GM23338 (cell line): Measurements from ENCODE around the gene ILK. TPM values are rescaled to one million over a fixed set of nuclear protein-coding genes. Genes with fewer than 3 reads are reported as not detected.
A peak's percentile ranks its signal among the peaks of the same experiment; 100 is the strongest.

Experiments used
- ATAC-seq: fragments of 200-7000 bp; cut with Tn5 transposase; 3 replicates; pipeline ENCODE4 v1.9.1; 2020
- DNase-seq: peaks from one replicate; pipeline ENCODE4 v3.0.0-alpha.2; 2015; ENCODE audit warnings: low spot score
- H2AFZ ChIP-seq: fragments of 200-600 bp; sonication (generic); 2 replicates; pipeline ENCODE4 v1.8.0; 2016; ENCODE audit warnings: antibody characterized with exemption, mild to moderate bottlenecking, moderate library complexity
- H3F3A ChIP-seq: fragments of 200-600 bp; sonication (generic); replicated peaks from 2 replicates; pipeline ENCODE4 v1.8.0; 2017; ENCODE audit warnings: antibody characterized with exemption, mixed run types, low read depth
- H3K27ac ChIP-seq: fragments of 200-600 bp; sonication (generic); 2 replicates; pipeline ENCODE4 v1.6.1; 2016; ENCODE audit warnings: low read depth
- H3K27me3 ChIP-seq: fragments of 200-600 bp; sonication (generic); 2 replicates; pipeline ENCODE4 v1.8.0; 2016; ENCODE audit warnings: mild to moderate bottlenecking, mixed run types, moderate library complexity; ENCODE audit not compliant: insufficient read depth
- H3K36me3 ChIP-seq: fragments of 200-600 bp; sonication (generic); 2 replicates; pipeline ENCODE4 v1.8.0; 2016; ENCODE audit warnings: mild to moderate bottlenecking; ENCODE audit not compliant: insufficient read depth
- H3K4me1 ChIP-seq: fragments of 200-600 bp; sonication (generic); 2 replicates; pipeline ENCODE4 v1.8.0; 2016; ENCODE audit warnings: mild to moderate bottlenecking, moderate library complexity; ENCODE audit not compliant: insufficient read depth
- H3K4me2 ChIP-seq: fragments of 200-600 bp; sonication (generic); 2 replicates; pipeline ENCODE4 v1.7.1; 2017; ENCODE audit warnings: mixed run types
- H3K4me3 ChIP-seq: fragments of 200-600 bp; sonication (generic); 2 replicates; pipeline ENCODE4 v1.6.1; 2016; ENCODE audit warnings: mixed run types
- H3K79me2 ChIP-seq: fragments of 200-600 bp; sonication (generic); replicated peaks from 2 replicates; pipeline ENCODE4 v1.8.0; 2017; ENCODE audit warnings: mild to moderate bottlenecking; ENCODE audit not compliant: insufficient read depth
- H3K9me2 ChIP-seq: fragments of 200-600 bp; sonication (generic); 2 replicates; pipeline ENCODE4 v1.8.0; 2017; ENCODE audit not compliant: insufficient read depth
- H4K20me1 ChIP-seq: fragments of 200-600 bp; sonication (generic); replicated peaks from 2 replicates; pipeline ENCODE4 v1.8.0; 2017; ENCODE audit warnings: mild to moderate bottlenecking; ENCODE audit not compliant: insufficient read depth
- H3K27ac Mint-ChIP-seq: 2 replicates; pipeline ENCODE4 v1.8.0; 2020; ENCODE audit warnings: inconsistent platforms, mild to moderate bottlenecking, moderate library complexity, mixed read lengths
- H3K27me3 Mint-ChIP-seq: 3 replicates; pipeline ENCODE4 v1.8.0; 2022; ENCODE audit warnings: low read depth, mild to moderate bottlenecking, moderate library complexity, mixed read lengths, inconsistent platforms; ENCODE audit not compliant: insufficient read depth, poor library complexity
- H3K36me3 Mint-ChIP-seq: 3 replicates; pipeline ENCODE4 v1.8.0; 2021; ENCODE audit warnings: low read depth, mild to moderate bottlenecking, inconsistent platforms, moderate library complexity, mixed read lengths
- H3K4me1 Mint-ChIP-seq: 3 replicates; pipeline ENCODE4 v1.8.0; 2020; ENCODE audit warnings: mild to moderate bottlenecking, inconsistent platforms, mixed read lengths
- H3K4me3 Mint-ChIP-seq: 3 replicates; pipeline ENCODE4 v1.8.0; 2021; ENCODE audit warnings: moderate library complexity, mild to moderate bottlenecking, inconsistent platforms, mixed read lengths
- H3K9me3 Mint-ChIP-seq: 3 replicates; pipeline ENCODE4 v1.8.0; 2020; ENCODE audit warnings: moderate library complexity, mild to moderate bottlenecking, inconsistent platforms, mixed read lengths
- CREB1 ChIP-seq: fragments of 250-450 bp; sonication (Bioruptor Pico); IDR thresholded peaks from 2 replicates; pipeline ENCODE4 v1.5.0; 2020; ENCODE audit warnings: low read depth, mild to moderate bottlenecking, moderate library complexity
- CTCF ChIP-seq, 2 experiments: fragments of 200-600 bp in 1 of 2; sonication (generic) in 1 of 2; conservative IDR thresholded peaks; 2 replicates each; pipeline versions ENCODE4 v1.5.1 to v1.6.1; 2016 to 2017; ENCODE audit warnings: antibody characterized with exemption in 2 of 2, low read depth in 2 of 2, mild to moderate bottlenecking in 2 of 2, moderate library complexity in 1 of 2
- ETS1 ChIP-seq: IDR thresholded peaks from 2 replicates; pipeline ENCODE4 v1.6.1; 2016; ENCODE audit warnings: antibody characterized with exemption
- EZH2 ChIP-seq: fragments of 200-600 bp; sonication (generic); IDR thresholded peaks from one replicate; pipeline ENCODE4 v1.8.0; 2017; ENCODE audit warnings: antibody characterized with exemption, mild to moderate bottlenecking, low read depth; ENCODE audit not compliant: unreplicated experiment
- JUNB ChIP-seq: IDR thresholded peaks from one replicate; pipeline ENCODE4 v1.6.1; 2016; ENCODE audit warnings: antibody characterized with exemption; ENCODE audit not compliant: unreplicated experiment
- NANOG ChIP-seq: IDR thresholded peaks from 2 replicates; pipeline ENCODE4 v1.6.1; 2016; ENCODE audit warnings: antibody characterized with exemption, borderline replicate concordance
- POLR2AphosphoS5 ChIP-seq: IDR thresholded peaks from 2 replicates; pipeline ENCODE4 v1.6.1; 2016; ENCODE audit warnings: antibody characterized with exemption, low read depth
- REST ChIP-seq: IDR thresholded peaks from one replicate; pipeline ENCODE4 v1.6.1; 2018; ENCODE audit warnings: antibody characterized with exemption; ENCODE audit not compliant: unreplicated experiment
- STAT1 ChIP-seq: IDR thresholded peaks from one replicate; pipeline ENCODE4 v1.6.1; 2016; ENCODE audit warnings: antibody characterized with exemption; ENCODE audit not compliant: unreplicated experiment
- ZNF114 ChIP-seq: fragments of 250-450 bp; sonication (Bioruptor Pico); IDR thresholded peaks from 2 replicates; pipeline ENCODE4 v1.5.0; 2020; ENCODE audit warnings: mild to moderate bottlenecking, moderate library complexity
- polyA plus RNA-seq: library from polyadenylated mRNA; unstranded; fragments of >200 nt; fragmentation: Nextera tagmentation; extraction: Ambion mirVana; gene quantifications from 2 replicates; pipeline ENCODE4 v1.2.1, GENCODE V29; 2016
- total RNA-seq: library from RNA; depleted of rRNA; stranded (reverse); fragments of >200 nt; shearing (Covaris generic); gene quantifications from 2 replicates; pipeline ENCODE4 v1.2.3, GENCODE V29; 2014

Gene ILK
- total and polyA plus RNA-seq, 2 experiments from 2014 or later, result 62.6 to 91.0 TPM

GRCh38 chr11:6601041-6601461 is 2.5 kb upstream of the ILK start:
- Mint-ChIP-seq H3K36me3 (peaks cover 19% of the 10 kb centered on the region), H3K4me1 (peaks cover 7% of the 10 kb centered on the region; the same call in 2 of the 3 replicates), H3K9me3 (no peaks in the 10 kb centered on the region), H3K27me3 (no peaks in the 10 kb centered on the region), H3K27ac (no peak overlapping the region), H3K4me3 (no peak overlapping the region)
- DNase-seq, result no peak
- no peak overlapping the region for H3K4me3 ChIP-seq
- no peaks in the 10 kb centered on the region for H3K27me3 ChIP-seq
- no peaks in the 10 kb centered on the region for H3K9me2 ChIP-seq
- H3K4me2 ChIP-seq, result no peak overlapping the region
- peaks cover 9% of the 10 kb centered on the region for H3K4me1 ChIP-seq
- TF ChIP-seq POLR2AphosphoS5, result no peak
- TF ChIP-seq ZNF114 (CRISPR knock-in tag), result no peak
- no peak for TF ChIP-seq ETS1
- TF ChIP-seq JUNB, result no peak
- no peak for TF ChIP-seq REST
- H3K36me3 ChIP-seq, result peaks cover 6% of the 10 kb centered on the region; the same call in 1 of the 2 replicates
- peaks cover 39% of the 10 kb centered on the region for H3K79me2 ChIP-seq
- no peaks in the 10 kb centered on the region; the same call in 1 of the 2 replicates for H4K20me1 ChIP-seq
- H3K27ac ChIP-seq, result no peak overlapping the region
- H2AFZ ChIP-seq, result no peak overlapping the region
- ATAC-seq, result no peak
- peaks cover 6% of the 10 kb centered on the region; the same call in 1 of the 2 replicates for H3F3A ChIP-seq

GRCh38 chr11:6602096-6602940 is 1.3 kb upstream of the ILK start:
- Mint-ChIP-seq H3K9me3 (no peaks in the 10 kb centered on the region), H3K27ac (no peak overlapping the region), H3K36me3 (peaks cover 25% of the 10 kb centered on the region), H3K27me3 (no peaks in the 10 kb centered on the region), H3K4me3 (no peak overlapping the region), H3K4me1 (peaks cover 16% of the 10 kb centered on the region; the same call in 2 of the 3 replicates)
- Histone ChIP-seq H3K9me2 (no peaks in the 10 kb centered on the region), H3K4me1 (peaks cover 17% of the 10 kb centered on the region), H3K79me2 (peaks cover 43% of the 10 kb centered on the region), H3K27me3 (no peaks in the 10 kb centered on the region), H3K4me2 (peak overlapping the region; percentile 90), H3F3A (peaks cover 6% of the 10 kb centered on the region; the same call in 1 of the 2 replicates), H3K36me3 (peaks cover 6% of the 10 kb centered on the region; the same call in 1 of the 2 replicates), H4K20me1 (no peaks in the 10 kb centered on the region; the same call in 1 of the 2 replicates), H2AFZ (no peak overlapping the region), H3K27ac (no peak overlapping the region), H3K4me3 (peak overlapping the region; percentile 100)
- ATAC-seq (no peak), DNase-seq (no peak)
- no peak for TF ChIP-seq CTCF (conservative IDR thresholded peaks at IDR 0.05; ENCODE audit: low read depth in 2 of 2)
- no peak for TF ChIP-seq STAT1
- TF ChIP-seq ZNF114 (CRISPR knock-in tag), result no peak
- TF ChIP-seq ETS1, result no peak
- TF ChIP-seq EZH2, result no peak
- TF ChIP-seq POLR2AphosphoS5, result no peak
- TF ChIP-seq JUNB, result no peak
- TF ChIP-seq NANOG, result no peak
- no peak for TF ChIP-seq CREB1 (CRISPR knock-in tag)
